ENCODE measurements around the gene MPP3.
"Not testable (repeated sequence)": the region's sequence is repeated elsewhere in the genome, so short reads cannot be mapped to it uniquely, and the experiment has no call there.

The MPP3 gene

GRCh38 chr17:43832976-43833829 is at the start of gene MPP3:
TSS of gene MPP3 (minus strand) at chr17:43833146. CDS start at chr17:43831906, 1,240 bp downstream.
- in situ Hi-C loops (cut with MboI; ENCODE audit: low sequenced_read_pairs) = no loop called here

GRCh38 chr17:43881758-43882505 is 49.0 kb upstream of the MPP3 start:
- in situ Hi-C loops (cut with MboI; ENCODE audit: low sequenced_read_pairs) = no loop called here

GRCh38 chr17:43881181-43881580 is 48.2 kb upstream of the MPP3 start:
- in situ Hi-C loops (cut with MboI; ENCODE audit: low sequenced_read_pairs) = no loop called here

GRCh38 chr17:43880420-43880991 is 47.6 kb upstream of the MPP3 start:
- in situ Hi-C loops (cut with MboI; ENCODE audit: low sequenced_read_pairs) = no loop called here

GRCh38 chr17:43879723-43880419 is 46.9 kb upstream of the MPP3 start:
- in situ Hi-C loops (cut with MboI; ENCODE audit: low sequenced_read_pairs) = no loop called here

GRCh38 chr17:43878260-43879175 is 45.6 kb upstream of the MPP3 start:
- in situ Hi-C loops (cut with MboI; ENCODE audit: low sequenced_read_pairs) = no loop called here

GRCh38 chr17:43877451-43878155 is 44.7 kb upstream of the MPP3 start:
- in situ Hi-C loops (cut with MboI; ENCODE audit: low sequenced_read_pairs) = no loop called here

- in situ Hi-C loops (cut with MboI; ENCODE audit: low sequenced_read_pairs) = no loop called here
Measured at GRCh38 chr17:43877031-43877430, 44.1 kb upstream of the MPP3 start.

- in situ Hi-C loops (cut with MboI; ENCODE audit: low sequenced_read_pairs) = no loop called here
Measured at GRCh38 chr17:43875476-43876147, 42.7 kb upstream of the MPP3 start.

- in situ Hi-C loops (cut with MboI; ENCODE audit: low sequenced_read_pairs) = no loop called here
Measured at GRCh38 chr17:43874293-43874692, 41.3 kb upstream of the MPP3 start.

GRCh38 chr17:43873815-43874214 is 40.9 kb upstream of the MPP3 start:
- in situ Hi-C loops (cut with MboI; ENCODE audit: low sequenced_read_pairs) = no loop called here

- in situ Hi-C loops (cut with MboI; ENCODE audit: low sequenced_read_pairs) = no loop called here
Measured at GRCh38 chr17:43873091-43873490, 40.1 kb upstream of the MPP3 start.

- in situ Hi-C loops (cut with MboI; ENCODE audit: low sequenced_read_pairs) = no loop called here
Measured at GRCh38 chr17:43871946-43872690, 39.2 kb upstream of the MPP3 start.

GRCh38 chr17:43869031-43869430 is 36.1 kb upstream of the MPP3 start:
- in situ Hi-C loops (cut with MboI; ENCODE audit: low sequenced_read_pairs) = not testable (repeated sequence)

- in situ Hi-C loops (cut with MboI; ENCODE audit: low sequenced_read_pairs) = no loop called here
Measured at GRCh38 chr17:43868226-43868994, 35.5 kb upstream of the MPP3 start.

- in situ Hi-C loops (cut with MboI; ENCODE audit: low sequenced_read_pairs) = no loop called here
Measured at GRCh38 chr17:43864161-43864984, 31.4 kb upstream of the MPP3 start.

- in situ Hi-C loops (cut with MboI; ENCODE audit: low sequenced_read_pairs) = no loop called here
Measured at GRCh38 chr17:43861960-43862359, 29.0 kb upstream of the MPP3 start.
